ENCODE measurements around the gene ABLIM1.

DNA sequence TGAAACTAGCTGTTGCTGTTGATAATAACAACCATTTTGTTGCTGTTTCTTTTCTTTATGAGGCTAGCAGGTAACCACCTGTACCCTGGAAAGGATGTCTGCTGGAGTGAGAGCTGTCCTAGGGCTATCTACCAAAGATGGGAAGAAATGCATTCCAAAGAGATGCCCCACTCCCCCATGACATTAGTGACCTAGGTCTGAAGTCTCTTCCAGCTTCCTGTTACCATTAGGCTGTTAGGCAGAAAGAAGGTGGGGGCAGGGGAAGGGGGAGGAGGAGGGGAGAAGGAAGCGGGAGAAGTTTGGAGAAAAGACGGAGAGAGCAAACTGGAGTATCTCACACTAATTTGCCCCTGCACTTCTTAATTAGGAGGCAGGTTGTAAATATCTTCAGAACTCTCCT, 118.5 kb downstream of the ABLIM1 start:
- TF ChIP-seq, protein P1, sequence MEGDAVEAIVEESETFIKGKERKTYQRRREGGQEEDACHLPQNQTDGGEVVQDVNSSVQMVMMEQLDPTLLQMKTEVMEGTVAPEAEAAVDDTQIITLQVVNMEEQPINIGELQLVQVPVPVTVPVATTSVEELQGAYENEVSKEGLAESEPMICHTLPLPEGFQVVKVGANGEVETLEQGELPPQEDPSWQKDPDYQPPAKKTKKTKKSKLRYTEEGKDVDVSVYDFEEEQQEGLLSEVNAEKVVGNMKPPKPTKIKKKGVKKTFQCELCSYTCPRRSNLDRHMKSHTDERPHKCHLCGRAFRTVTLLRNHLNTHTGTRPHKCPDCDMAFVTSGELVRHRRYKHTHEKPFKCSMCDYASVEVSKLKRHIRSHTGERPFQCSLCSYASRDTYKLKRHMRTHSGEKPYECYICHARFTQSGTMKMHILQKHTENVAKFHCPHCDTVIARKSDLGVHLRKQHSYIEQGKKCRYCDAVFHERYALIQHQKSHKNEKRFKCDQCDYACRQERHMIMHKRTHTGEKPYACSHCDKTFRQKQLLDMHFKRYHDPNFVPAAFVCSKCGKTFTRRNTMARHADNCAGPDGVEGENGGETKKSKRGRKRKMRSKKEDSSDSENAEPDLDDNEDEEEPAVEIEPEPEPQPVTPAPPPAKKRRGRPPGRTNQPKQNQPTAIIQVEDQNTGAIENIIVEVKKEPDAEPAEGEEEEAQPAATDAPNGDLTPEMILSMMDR (IDR thresholded peaks at IDR 0.05) = no peak
- no peak for TF ChIP-seq POLR2A (IDR thresholded peaks at IDR 0.05)
- TF ChIP-seq EP300 (IDR thresholded peaks at IDR 0.05) = no peak
